A673 (cell line): Measurements from ENCODE around the gene PLP2. TPM values are rescaled to one million over a fixed set of nuclear protein-coding genes. Genes with fewer than 3 reads are reported as not detected.

Experiments used
- BruUV-seq: library from RNA; stranded (reverse); fragments of 400-500 nt; replicated peaks from 2 replicates; lab custom pipeline; 2021; lab: Mats Ljungman, UMichigan
- CTCF ChIA-PET: fragments of 300-600 bp; sonication (Branson Sonifier 250); formaldehyde crosslinking; loops from one replicate; lab custom pipeline; 2022; ENCODE audit warnings: antibody characterized with exemption; lab: Charles Lee
- POLR2A ChIA-PET: fragments of 300-600 bp; sonication (Branson Sonifier 250); formaldehyde crosslinking; loops from one replicate; lab custom pipeline; 2022; ENCODE audit warnings: antibody characterized with exemption; ENCODE audit not compliant: low non-redundant PET; lab: Charles Lee
- DNase-seq: peaks from one replicate; pipeline ENCODE4 v3.0.0-alpha.2; 2015; ENCODE audit warnings: low spot score
- H3K27ac ChIP-seq: fragments of 200-600 bp; sonication (generic); 2 replicates; pipeline ENCODE4 v1.5.1; 2016; ENCODE audit warnings: mixed run types, low read depth, mild to moderate bottlenecking, mixed read lengths, antibody characterized with exemption, low read length; ENCODE audit not compliant: poor library complexity, severe bottlenecking
- H3K27me3 ChIP-seq: fragments of 200-600 bp; sonication (generic); replicated peaks from 2 replicates; pipeline ENCODE4 v1.6.1; 2017; ENCODE audit warnings: mixed run types, low read depth, mild to moderate bottlenecking, mixed read lengths, antibody characterized with exemption, low read length; ENCODE audit not compliant: insufficient read depth, poor library complexity
- H3K36me3 ChIP-seq: fragments of 200-600 bp; sonication (generic); 2 replicates; pipeline ENCODE4 v1.6.1; 2016; ENCODE audit warnings: mixed run types, mild to moderate bottlenecking, mixed read lengths, antibody characterized with exemption, low read length; ENCODE audit not compliant: insufficient read depth, poor library complexity, severe bottlenecking
- H3K4me1 ChIP-seq: fragments of 200-600 bp; sonication (generic); 2 replicates; pipeline ENCODE4 v1.6.1; 2017; ENCODE audit warnings: mixed run types, mild to moderate bottlenecking, mixed read lengths, antibody characterized with exemption, low read length; ENCODE audit not compliant: insufficient read depth, poor library complexity, severe bottlenecking
- H3K4me3 ChIP-seq: fragments of 200-600 bp; sonication (generic); 2 replicates; pipeline ENCODE4 v1.5.1; 2016; ENCODE audit warnings: low read depth, mixed run types, mild to moderate bottlenecking, mixed read lengths, low read length; ENCODE audit not compliant: poor library complexity, severe bottlenecking
- H3K9me3 ChIP-seq: fragments of 200-600 bp; sonication (generic); 2 replicates; pipeline ENCODE4 v1.6.1; 2016; ENCODE audit warnings: mixed run types, low read depth, mild to moderate bottlenecking, mixed read lengths, antibody characterized with exemption, low read length; ENCODE audit not compliant: poor library complexity, severe bottlenecking
- EZH2 ChIP-seq: fragments of 200-600 bp; sonication (generic); IDR thresholded peaks from 2 replicates; pipeline ENCODE4 v1.6.1; 2017; ENCODE audit warnings: borderline replicate concordance, low read depth, mild to moderate bottlenecking, mixed read lengths, antibody characterized with exemption, low read length; ENCODE audit not compliant: poor library complexity, severe bottlenecking
- intact Hi-C: fragments of 100-400 bp; cut with micrococcal nuclease; formaldehyde crosslinking; loops from one replicate; pipeline ENCODE4 v1.10.0; 2022; ENCODE audit not compliant: unreplicated experiment
- total RNA-seq: library from RNA; stranded (reverse); gene quantifications from 2 replicates; pipeline ENCODE4 v1.2.3, GENCODE V29; 2021
- TF ChIP-seq, protein P1 (sequence below): fragments of 300-800, 200-600 bp; sonication (generic); conservative IDR thresholded peaks from 2 replicates; pipeline ENCODE4 v1.5.1; 2017; ENCODE audit warnings: low read depth, mild to moderate bottlenecking, antibody characterized with exemption, low read length, moderate library complexity, mixed read lengths

The PLP2 gene
- total RNA-seq, 1 experiment from 2014 or later, result 87.5 TPM

DNA sequence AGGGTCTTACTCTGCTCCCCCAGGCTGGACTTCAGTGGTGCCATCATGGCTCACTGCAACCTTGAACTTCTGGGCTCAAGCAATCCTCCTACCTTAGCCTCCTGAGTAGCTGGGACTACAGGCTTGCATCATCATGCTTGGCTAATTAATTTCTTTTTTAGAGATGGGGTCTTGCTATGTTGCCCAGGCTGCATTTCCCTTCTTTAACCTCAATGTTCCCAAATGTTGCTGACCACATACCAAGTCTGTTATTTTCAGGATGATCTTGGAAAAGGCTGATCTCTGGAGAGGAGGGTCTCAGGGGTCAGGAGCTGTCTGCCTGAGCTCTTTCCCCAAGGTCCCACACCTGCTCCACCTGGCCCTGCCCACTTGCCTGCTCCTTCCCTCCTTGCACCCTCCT is 48.4 kb downstream of the PLP2 start:
- no TSS peak for BruUV-seq
- DNase-seq, result no peak
- H3K27ac ChIP-seq, result no peak overlapping the region
- no peak overlapping the region for H3K4me3 ChIP-seq
- no peaks in the 10 kb centered on the region for H3K4me1 ChIP-seq
- H3K9me3 ChIP-seq, result no peaks in the 10 kb centered on the region
- H3K36me3 ChIP-seq, result no peaks in the 10 kb centered on the region
- TF ChIP-seq, protein P1, sequence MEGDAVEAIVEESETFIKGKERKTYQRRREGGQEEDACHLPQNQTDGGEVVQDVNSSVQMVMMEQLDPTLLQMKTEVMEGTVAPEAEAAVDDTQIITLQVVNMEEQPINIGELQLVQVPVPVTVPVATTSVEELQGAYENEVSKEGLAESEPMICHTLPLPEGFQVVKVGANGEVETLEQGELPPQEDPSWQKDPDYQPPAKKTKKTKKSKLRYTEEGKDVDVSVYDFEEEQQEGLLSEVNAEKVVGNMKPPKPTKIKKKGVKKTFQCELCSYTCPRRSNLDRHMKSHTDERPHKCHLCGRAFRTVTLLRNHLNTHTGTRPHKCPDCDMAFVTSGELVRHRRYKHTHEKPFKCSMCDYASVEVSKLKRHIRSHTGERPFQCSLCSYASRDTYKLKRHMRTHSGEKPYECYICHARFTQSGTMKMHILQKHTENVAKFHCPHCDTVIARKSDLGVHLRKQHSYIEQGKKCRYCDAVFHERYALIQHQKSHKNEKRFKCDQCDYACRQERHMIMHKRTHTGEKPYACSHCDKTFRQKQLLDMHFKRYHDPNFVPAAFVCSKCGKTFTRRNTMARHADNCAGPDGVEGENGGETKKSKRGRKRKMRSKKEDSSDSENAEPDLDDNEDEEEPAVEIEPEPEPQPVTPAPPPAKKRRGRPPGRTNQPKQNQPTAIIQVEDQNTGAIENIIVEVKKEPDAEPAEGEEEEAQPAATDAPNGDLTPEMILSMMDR, result no peak
- TF ChIP-seq EZH2, result no peak
- H3K27me3 ChIP-seq, result no peaks in the 10 kb centered on the region
- POLR2A ChIA-PET, result no interaction called here
- CTCF ChIA-PET, result no interaction called here
- intact Hi-C loops, result no loop called here

DNA sequence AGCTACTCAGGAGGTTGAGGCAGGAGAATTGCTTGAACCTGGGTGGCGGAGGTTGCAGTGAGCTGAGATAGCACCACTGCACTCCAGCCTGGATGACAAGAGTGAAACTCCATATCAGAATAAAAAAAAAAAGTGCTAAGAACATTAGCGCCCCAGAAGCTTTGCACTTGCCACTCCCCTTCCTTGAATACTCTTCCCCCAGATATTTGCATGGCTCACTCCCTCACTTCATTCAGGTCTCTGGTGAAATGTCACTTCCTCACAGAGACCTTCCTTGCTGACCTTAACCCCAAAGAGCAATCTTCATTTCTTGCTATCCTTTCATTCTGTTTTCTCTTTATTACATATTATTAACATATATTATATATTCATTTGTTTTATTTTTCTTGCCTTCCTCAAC is 50.2 kb downstream of the PLP2 start:
- no TSS peak for BruUV-seq
- ChIA-PET CTCF (interaction anchor here (0.7 kb wide), 1 partner anchor 66 kb away, joined by 3 read pairs; no protein-coding TSS in a partner anchor), POLR2A (no interaction called here)
- Histone ChIP-seq H3K4me3 (no peak overlapping the region), H3K27me3 (no peaks in the 10 kb centered on the region), H3K36me3 (no peaks in the 10 kb centered on the region), H3K27ac (no peak overlapping the region), H3K9me3 (no peaks in the 10 kb centered on the region), H3K4me1 (no peaks in the 10 kb centered on the region)
- intact Hi-C loops, result no loop called here
- no peak for DNase-seq
- no peak for TF ChIP-seq EZH2
- TF ChIP-seq, protein P1, result no peak

Other genes starting within 250 kb of the PLP2 start
- 58.0 and 67.5 TPM in 2 replicates for gene OTUD5, start 214.3 kb upstream of the PLP2 start, total RNA-seq
- gene KCND1, start 200.1 kb upstream of the PLP2 start, total RNA-seq, result 3.6 and 4.3 TPM in 2 replicates
- gene GRIPAP1, start 169.6 kb upstream of the PLP2 start, total RNA-seq, result 64.0 and 65.6 TPM in 2 replicates
- 49.5 and 56.8 TPM in 2 replicates for gene TFE3, start 128.5 kb upstream of the PLP2 start, total RNA-seq
- gene CCDC120, start 112.9 kb upstream of the PLP2 start, total RNA-seq, result 11.9 and 13.0 TPM in 2 replicates
- gene PRAF2, start 97.9 kb upstream of the PLP2 start, total RNA-seq, result 21.3 and 24.3 TPM in 2 replicates
- gene WDR45, start 92.0 kb upstream of the PLP2 start, total RNA-seq, result 31.8 and 40.5 TPM in 2 replicates
- 24.9 and 29.1 TPM in 2 replicates for gene GPKOW, start 48.2 kb upstream of the PLP2 start, total RNA-seq
- 1.1 and 1.5 TPM in 2 replicates for gene MAGIX, start 9.1 kb upstream of the PLP2 start, total RNA-seq
- 4.8 and 6.7 TPM in 2 replicates for gene PRICKLE3, start 14.5 kb downstream of the PLP2 start, total RNA-seq
- 14.6 and 16.3 TPM in 2 replicates for gene SYP, start 28.3 kb downstream of the PLP2 start, total RNA-seq
- not detected in 2 replicates for gene CACNA1F, start 61.4 kb downstream of the PLP2 start, total RNA-seq
- gene CCDC22, start 63.6 kb downstream of the PLP2 start, total RNA-seq, result 18.9 and 20.5 TPM in 2 replicates
- gene FOXP3, start 92.8 kb downstream of the PLP2 start, total RNA-seq, result 0.20 TPM in 1 of 2 replicates, not detected in the other
- 11.4 and 12.3 TPM in 2 replicates for gene PPP1R3F, start 97.9 kb downstream of the PLP2 start, total RNA-seq
- gene GAGE10, start 131.7 kb downstream of the PLP2 start, total RNA-seq, result not detected in 2 replicates
- not detected in 2 replicates for gene GAGE12J, start 150.1 kb downstream of the PLP2 start, total RNA-seq
- gene GAGE13, start 159.7 kb downstream of the PLP2 start, total RNA-seq, result not detected in 2 replicates